Upper lobe of left lung (tissue), 6 donors: ENCODE measurements around the gene COL6A1. TPM values are rescaled to one million over a fixed set of nuclear protein-coding genes. Genes with fewer than 3 reads are reported as not detected.
A peak's percentile ranks its signal among the peaks of the same experiment; 100 is the strongest.

ENCODE experiments used
- ATAC-seq, 2 donors: fragments of 200-7000 bp; cut with Tn5 transposase; one replicate each; pipeline ENCODE4 v1.9.1; 2022; ENCODE audit warnings: mild to moderate bottlenecking in 2 of 2, moderate library complexity in 2 of 2; ENCODE audit not compliant: low FRiP score in 2 of 2
- DNase-seq, 2 donors: peaks; one replicate each; pipeline ENCODE4 v3.0.0-alpha.2; 2019 to 2020
- H3K27ac ChIP-seq, 4 donors: fragments of 200-600 bp; sonication (generic); one replicate each; pipeline ENCODE4 v1.5.1; 2016 to 2019
- H3K27me3 ChIP-seq, 4 donors: fragments of 200-600 bp; sonication (generic); one replicate each; pipeline ENCODE4 v1.5.1; 2017 to 2019
- H3K36me3 ChIP-seq, 4 donors: fragments of 200-600 bp; sonication (generic); one replicate each; pipeline ENCODE4 v1.5.1; 2016 to 2019
- H3K4me1 ChIP-seq, 4 donors: fragments of 200-600 bp; sonication (generic); one replicate each; pipeline ENCODE4 v1.5.1; 2018 to 2019
- H3K4me3 ChIP-seq, 4 donors: fragments of 200-600 bp; sonication (generic); one replicate each; pipeline ENCODE4 v1.5.1; 2017 to 2019; ENCODE audit warnings: mild to moderate bottlenecking in 2 of 4, moderate library complexity in 1 of 4
- H3K9me3 ChIP-seq, 4 donors: fragments of 200-600 bp; sonication (generic); one replicate each; pipeline ENCODE4 v1.5.1; 2018 to 2019
- EP300 ChIP-seq, 4 donors: sonication (generic); formaldehyde crosslinking; IDR thresholded peaks; one replicate each; pipeline ENCODE4 v1.5.1; 2017; ENCODE audit warnings: antibody characterized with exemption in 4 of 4, control low read depth in 2 of 4
- POLR2A ChIP-seq, 4 donors: fragments of 450-650 bp; IDR thresholded peaks; one replicate each; pipeline ENCODE4 v1.5.1; 2016 to 2017; ENCODE audit warnings: antibody characterized with exemption in 4 of 4, mild to moderate bottlenecking in 2 of 4
- POLR2AphosphoS5 ChIP-seq, 2 donors: sonication (generic); formaldehyde crosslinking; IDR thresholded peaks; one replicate each; pipeline ENCODE4 v1.5.1; 2017; ENCODE audit warnings: antibody characterized with exemption in 2 of 2
- whole genome bisulfite sequencing, 2 donors: methylation state at CpG; one replicate each; pipeline ENCODE4 v1.1.5; 2017 to 2018; 5-methylcytosine and 5-hydroxymethylcytosine counted together
- total RNA-seq, 6 donors: library from RNA; depleted of rRNA in 4 of 6; stranded (reverse); fragments of >200 nt in 4 of 6; gene quantifications; one replicate each; pipeline versions ENCODE4 v1.1.0 to v1.2.1, GENCODE V29; 2016 to 2021
- TF ChIP-seq, protein P1 (sequence below), 6 experiments: fragments of 450-650 bp in 4 of 6; fragments of 200-600 bp in 2 of 6; sonication (generic) in 2 of 6; IDR thresholded peaks; one replicate each; pipeline ENCODE4 v1.5.1; 2016 to 2019; ENCODE audit warnings: antibody characterized with exemption in 6 of 6
- donor health status: DM: no; HTN: no; CAD: no; lungs with moderate emphysema.
- donor health status: DM: no; HTN: yes; CAD: no; lungs with severe emphysema.

The COL6A1 gene
- total RNA-seq, 6 donors from 2014 or later = 61.9 to 351 (median 205) TPM

DNA sequence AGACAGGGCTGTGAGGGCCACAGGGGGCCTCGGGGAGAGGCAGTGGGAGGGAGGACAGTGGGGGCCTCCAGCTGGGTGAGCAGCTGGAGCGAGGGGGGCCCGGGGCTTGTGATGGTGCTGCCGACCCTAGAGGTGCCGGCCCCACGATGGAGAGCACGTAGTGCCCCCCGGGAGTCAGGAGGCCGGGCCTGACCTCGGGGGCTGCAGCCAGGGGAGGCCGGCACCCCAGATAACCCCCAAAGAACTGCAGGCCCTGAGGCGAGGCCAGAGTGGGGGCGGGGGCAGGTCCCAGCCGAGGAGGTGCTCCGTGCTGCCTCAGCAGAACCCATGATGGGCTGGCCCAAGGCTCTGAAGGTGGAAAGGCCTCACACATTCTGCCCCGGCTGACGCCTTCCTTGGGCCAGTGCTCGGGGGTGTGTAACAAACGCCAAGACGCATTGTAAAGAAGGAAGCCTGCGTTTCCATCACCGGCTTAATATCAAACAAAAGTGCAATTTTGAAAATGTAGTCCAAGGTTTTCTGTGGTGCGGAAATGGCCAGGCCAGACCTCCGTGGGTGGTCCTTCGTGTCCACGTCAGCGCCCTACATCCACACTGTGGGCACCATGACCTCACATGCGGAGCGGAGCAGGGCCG, 55.2 kb downstream of the COL6A1 start:
- TF ChIP-seq POLR2AphosphoS5 (IDR thresholded peaks at IDR 0.05) (no peak), POLR2A (IDR thresholded peaks at IDR 0.05) (no peak), EP300 (IDR thresholded peaks at IDR 0.05) (no peak)
- TF ChIP-seq, protein P1, sequence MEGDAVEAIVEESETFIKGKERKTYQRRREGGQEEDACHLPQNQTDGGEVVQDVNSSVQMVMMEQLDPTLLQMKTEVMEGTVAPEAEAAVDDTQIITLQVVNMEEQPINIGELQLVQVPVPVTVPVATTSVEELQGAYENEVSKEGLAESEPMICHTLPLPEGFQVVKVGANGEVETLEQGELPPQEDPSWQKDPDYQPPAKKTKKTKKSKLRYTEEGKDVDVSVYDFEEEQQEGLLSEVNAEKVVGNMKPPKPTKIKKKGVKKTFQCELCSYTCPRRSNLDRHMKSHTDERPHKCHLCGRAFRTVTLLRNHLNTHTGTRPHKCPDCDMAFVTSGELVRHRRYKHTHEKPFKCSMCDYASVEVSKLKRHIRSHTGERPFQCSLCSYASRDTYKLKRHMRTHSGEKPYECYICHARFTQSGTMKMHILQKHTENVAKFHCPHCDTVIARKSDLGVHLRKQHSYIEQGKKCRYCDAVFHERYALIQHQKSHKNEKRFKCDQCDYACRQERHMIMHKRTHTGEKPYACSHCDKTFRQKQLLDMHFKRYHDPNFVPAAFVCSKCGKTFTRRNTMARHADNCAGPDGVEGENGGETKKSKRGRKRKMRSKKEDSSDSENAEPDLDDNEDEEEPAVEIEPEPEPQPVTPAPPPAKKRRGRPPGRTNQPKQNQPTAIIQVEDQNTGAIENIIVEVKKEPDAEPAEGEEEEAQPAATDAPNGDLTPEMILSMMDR (IDR thresholded peaks at IDR 0.05) = no peak
- no peak for DNase-seq
- 86 to 90% methylated on average over 23 to 28 of the region's 30 CpGs for WGBS, 2 donors
- no peaks in the 10 kb centered on the region for H3K36me3 ChIP-seq
- H3K27me3 ChIP-seq = no peaks in the 10 kb centered on the region
- ATAC-seq = peak; percentile 3 to 15
- peak overlapping the region in 3 of 4 donors; percentile 11 to 69 (median 30) for H3K27ac ChIP-seq
- H3K9me3 ChIP-seq = no peaks in the 10 kb centered on the region
- H3K4me1 ChIP-seq = peaks cover 0 to 7% (median 5%) of the 10 kb centered on the region in 4 donors
- H3K4me3 ChIP-seq = no peak overlapping the region

DNA sequence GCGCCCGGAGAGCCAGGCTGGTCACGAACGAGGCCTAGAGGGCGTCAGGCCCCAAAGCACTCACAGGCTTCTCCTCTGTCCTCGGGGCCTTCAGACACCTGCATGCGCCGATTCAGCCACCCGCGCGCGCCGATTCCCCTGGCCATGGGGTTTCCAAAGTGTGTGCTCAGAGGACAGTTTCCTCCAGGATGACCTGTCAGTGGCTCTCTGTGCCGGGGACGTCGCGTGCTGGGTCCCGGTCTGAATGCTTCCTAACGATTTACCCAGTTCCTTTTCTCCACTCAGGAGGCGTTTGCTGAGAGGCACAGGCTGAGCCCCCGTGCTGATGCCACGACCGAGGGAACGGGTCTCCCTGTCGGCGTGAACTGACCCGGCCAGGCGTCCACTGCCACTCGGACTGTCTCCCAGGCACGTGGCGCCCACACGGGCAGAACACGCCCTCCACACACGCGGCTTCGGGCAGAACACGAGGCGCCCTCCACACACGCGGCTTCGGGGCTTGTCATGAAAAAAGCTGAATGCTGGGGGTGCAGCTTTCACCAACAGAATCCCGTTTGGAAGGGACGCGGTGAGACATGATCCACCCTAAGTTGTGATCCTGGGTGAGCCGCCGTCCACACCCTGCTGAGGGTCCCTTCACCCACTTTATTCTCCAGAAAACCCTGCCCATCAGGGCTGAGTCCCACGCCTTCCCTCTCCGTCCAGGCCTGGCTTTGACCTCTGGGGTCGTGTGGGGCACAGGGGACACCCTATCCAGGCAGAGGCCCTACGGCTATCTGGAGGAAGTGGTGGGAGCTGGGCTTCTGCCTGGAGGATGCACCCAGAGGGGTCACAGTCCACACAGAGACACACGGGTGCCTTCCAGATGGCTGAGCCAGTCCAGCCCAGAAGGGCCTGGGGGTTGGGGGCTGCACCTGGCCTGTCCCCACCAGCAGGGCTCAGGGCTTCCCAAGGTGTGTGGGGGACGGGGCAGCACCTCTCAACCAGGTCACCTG, 56.1 kb downstream of the COL6A1 start:
- H3K27me3 ChIP-seq = no peaks in the 10 kb centered on the region
- no peak overlapping the region for H3K4me3 ChIP-seq
- WGBS, 2 donors = 88 to 93% methylated on average over 21 to 50 of the region's 52 CpGs
- peaks cover 0 to 7% (median 5%) of the 10 kb centered on the region in 4 donors for H3K4me1 ChIP-seq
- no peak for TF ChIP-seq POLR2A (IDR thresholded peaks at IDR 0.05)
- TF ChIP-seq, protein P1 (IDR thresholded peaks at IDR 0.05) = no peak
- no peak for ATAC-seq
- peak in 1 of 2 donors; percentile 80 for DNase-seq
- no peaks in the 10 kb centered on the region for H3K9me3 ChIP-seq
- no peak overlapping the region for H3K27ac ChIP-seq
- H3K36me3 ChIP-seq = no peaks in the 10 kb centered on the region

DNA sequence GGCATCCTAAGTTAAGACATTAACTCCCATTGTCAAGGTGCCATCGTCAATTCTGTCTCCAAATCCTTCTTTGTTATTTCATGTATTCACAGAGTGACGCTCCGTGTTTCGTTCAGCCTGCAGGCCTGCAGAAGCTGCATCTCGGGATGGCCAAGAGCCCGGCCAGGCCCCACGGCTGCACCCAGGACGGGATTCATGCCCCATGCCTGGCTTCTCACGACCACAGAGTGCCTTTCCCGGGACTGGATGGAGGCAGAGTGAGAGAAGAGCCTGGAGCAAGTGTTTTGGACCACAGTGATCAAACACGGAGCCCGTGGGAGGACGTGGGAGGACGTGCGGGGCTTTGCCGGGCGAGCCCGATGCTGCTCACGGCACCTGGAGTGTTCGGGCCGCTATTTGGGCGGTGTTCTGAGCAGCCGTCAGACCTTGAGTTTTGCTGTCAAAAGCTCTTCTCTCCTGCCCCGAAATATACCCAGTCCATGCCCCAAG, 56.8 kb downstream of the COL6A1 start:
- TF ChIP-seq EP300 (IDR thresholded peaks at IDR 0.05) = no peak
- no peak for TF ChIP-seq POLR2A (IDR thresholded peaks at IDR 0.05)
- TF ChIP-seq, protein P1 (IDR thresholded peaks at IDR 0.05) = no peak
- ATAC-seq (peak in 1 of 2 donors; percentile 11), DNase-seq (no peak)
- 87 to 88% methylated on average over 14 to 24 of the region's 24 CpGs for WGBS, 2 donors
- Histone ChIP-seq H3K9me3 (no peaks in the 10 kb centered on the region), H3K4me1 (peaks cover 0 to 7% (median 5%) of the 10 kb centered on the region in 4 donors), H3K4me3 (no peak overlapping the region), H3K36me3 (no peaks in the 10 kb centered on the region), H3K27ac (no peak overlapping the region), H3K27me3 (no peaks in the 10 kb centered on the region)

DNA sequence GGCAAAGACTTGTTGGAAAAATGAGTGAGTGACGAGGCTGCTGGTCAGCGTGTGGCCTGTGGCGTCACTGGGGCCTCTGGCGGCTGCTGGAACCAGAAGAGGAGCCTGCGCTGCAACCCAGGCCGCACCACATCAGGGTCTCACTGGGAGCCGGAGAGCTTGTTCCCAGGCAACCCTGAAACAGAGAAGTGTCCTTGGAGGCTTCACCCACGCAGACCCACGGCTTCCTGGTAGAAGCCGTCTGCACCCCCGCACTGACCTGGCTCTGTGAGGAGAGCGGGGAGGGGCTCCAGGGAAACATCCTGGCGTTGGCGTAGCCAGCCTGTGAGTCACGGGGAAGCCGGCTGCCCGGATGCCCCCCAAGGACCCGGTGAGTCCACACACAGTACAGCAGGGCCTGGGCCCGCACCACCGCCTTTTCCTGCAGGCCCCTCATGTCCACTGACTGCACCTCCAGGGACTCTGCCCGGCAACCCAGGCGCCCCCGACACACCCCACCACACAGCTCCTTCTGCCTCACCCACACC, 57.4 kb downstream of the COL6A1 start:
- 53 to 74% methylated on average over 8 to 19 of the region's 23 CpGs for WGBS, 2 donors
- Histone ChIP-seq H3K27ac (no peak overlapping the region), H3K27me3 (no peaks in the 10 kb centered on the region), H3K9me3 (no peaks in the 10 kb centered on the region), H3K36me3 (no peaks in the 10 kb centered on the region), H3K4me1 (peaks cover 0 to 7% (median 5%) of the 10 kb centered on the region in 4 donors), H3K4me3 (no peak overlapping the region)
- peak; percentile 41 to 87 for ATAC-seq
- TF ChIP-seq EP300 (IDR thresholded peaks at IDR 0.05) = no peak
- no peak for TF ChIP-seq POLR2AphosphoS5 (IDR thresholded peaks at IDR 0.05)
- TF ChIP-seq, protein P1 (IDR thresholded peaks at IDR 0.05) = no peak
- no peak for TF ChIP-seq POLR2A (IDR thresholded peaks at IDR 0.05)
- DNase-seq = no peak
